Left ventricle myocardium inferior (tissue), 1 donor: ENCODE results near the gene GNG7. TPM values are rescaled to one million over a fixed set of nuclear protein-coding genes. Genes with fewer than 3 reads are reported as not detected.
A peak's percentile ranks its signal among the peaks of the same experiment; 100 is the strongest.

Source experiments
- DNase-seq: peaks from one replicate; pipeline ENCODE4 v3.0.0-alpha.2; 2020
- H3K27ac ChIP-seq: fragments of 200-600 bp; replicated peaks from 2 replicates; pipeline ENCODE4 v1.8.0; 2021
- H3K27me3 ChIP-seq: fragments of 200-600 bp; 2 replicates; pipeline ENCODE4 v1.8.0; 2021; ENCODE audit warnings: low read depth
- H3K36me3 ChIP-seq: fragments of 200-600 bp; 2 replicates; pipeline ENCODE4 v1.8.0; 2021
- H3K4me1 ChIP-seq: fragments of 200-600 bp; 2 replicates; pipeline ENCODE4 v1.8.0; 2021
- H3K4me3 ChIP-seq: fragments of 200-600 bp; 2 replicates; pipeline ENCODE4 v1.8.0; 2021; ENCODE audit warnings: mild to moderate bottlenecking, moderate library complexity
- H3K9me3 ChIP-seq: fragments of 200-600 bp; replicated peaks from 2 replicates; pipeline ENCODE4 v1.8.0; 2021
- intact Hi-C: fragments of 100-400 bp; cut with micrococcal nuclease; formaldehyde crosslinking; loops from one replicate; pipeline ENCODE4 v1.11.0; 2022
- total RNA-seq: library from RNA; stranded (reverse); fragmentation: NEBNext Ultra II Directional; extraction: Animal tissue kit (Norgen Biotek cat#: 25700); gene quantifications from one replicate; pipeline ENCODE4 v1.2.1, GENCODE V29; 2021
- TF ChIP-seq, protein P1 (sequence below): fragments of 200-600 bp; IDR thresholded peaks from 2 replicates; pipeline ENCODE4 v1.8.0; 2021; ENCODE audit warnings: antibody characterized with exemption, mild to moderate bottlenecking, borderline replicate concordance
- donor health status: DM: no; HTN: yes; CAD: no; lungs with severe emphysema.

GNG7 gene
- total RNA-seq, 1 donor from 2014 or later, result 46.6 TPM

DNA sequence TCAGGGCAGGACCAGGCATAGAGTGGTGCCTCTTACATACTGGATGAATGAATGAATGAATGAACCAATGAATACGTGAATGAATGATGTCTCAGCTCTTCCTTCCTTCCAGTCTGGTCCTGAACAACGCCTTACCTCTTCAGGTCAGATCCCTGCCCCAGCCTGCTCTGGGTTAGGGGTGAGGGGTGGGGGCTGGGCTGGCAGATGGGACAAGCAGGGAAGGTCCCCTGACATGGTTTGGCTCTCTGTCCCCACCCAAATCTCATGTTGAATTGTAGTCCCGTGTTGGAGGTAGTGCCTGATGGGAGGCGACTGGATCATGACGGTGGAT lies 9.3 kb upstream of the GNG7 start:
- intact Hi-C loops, result no loop called here
- no peak for DNase-seq
- Histone ChIP-seq H3K9me3 (peaks cover 12% of the 10 kb centered on the region), H3K4me1 (peaks cover 4% of the 10 kb centered on the region), H3K36me3 (peaks cover 5% of the 10 kb centered on the region), H3K27ac (no peak overlapping the region), H3K4me3 (no peak overlapping the region), H3K27me3 (peaks cover 31% of the 10 kb centered on the region)
- TF ChIP-seq, protein P1, sequence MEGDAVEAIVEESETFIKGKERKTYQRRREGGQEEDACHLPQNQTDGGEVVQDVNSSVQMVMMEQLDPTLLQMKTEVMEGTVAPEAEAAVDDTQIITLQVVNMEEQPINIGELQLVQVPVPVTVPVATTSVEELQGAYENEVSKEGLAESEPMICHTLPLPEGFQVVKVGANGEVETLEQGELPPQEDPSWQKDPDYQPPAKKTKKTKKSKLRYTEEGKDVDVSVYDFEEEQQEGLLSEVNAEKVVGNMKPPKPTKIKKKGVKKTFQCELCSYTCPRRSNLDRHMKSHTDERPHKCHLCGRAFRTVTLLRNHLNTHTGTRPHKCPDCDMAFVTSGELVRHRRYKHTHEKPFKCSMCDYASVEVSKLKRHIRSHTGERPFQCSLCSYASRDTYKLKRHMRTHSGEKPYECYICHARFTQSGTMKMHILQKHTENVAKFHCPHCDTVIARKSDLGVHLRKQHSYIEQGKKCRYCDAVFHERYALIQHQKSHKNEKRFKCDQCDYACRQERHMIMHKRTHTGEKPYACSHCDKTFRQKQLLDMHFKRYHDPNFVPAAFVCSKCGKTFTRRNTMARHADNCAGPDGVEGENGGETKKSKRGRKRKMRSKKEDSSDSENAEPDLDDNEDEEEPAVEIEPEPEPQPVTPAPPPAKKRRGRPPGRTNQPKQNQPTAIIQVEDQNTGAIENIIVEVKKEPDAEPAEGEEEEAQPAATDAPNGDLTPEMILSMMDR, result no peak

GRCh38 chr19:2711172-2711874 lies 8.8 kb upstream of the GNG7 start:
- Histone ChIP-seq H3K27me3 (peaks cover 31% of the 10 kb centered on the region), H3K4me3 (no peak overlapping the region), H3K4me1 (peaks cover 4% of the 10 kb centered on the region), H3K36me3 (peaks cover 5% of the 10 kb centered on the region), H3K9me3 (peaks cover 12% of the 10 kb centered on the region), H3K27ac (no peak overlapping the region)
- DNase-seq, result no peak
- TF ChIP-seq, protein P1, result no peak
- intact Hi-C loops, result no loop called here

DNA sequence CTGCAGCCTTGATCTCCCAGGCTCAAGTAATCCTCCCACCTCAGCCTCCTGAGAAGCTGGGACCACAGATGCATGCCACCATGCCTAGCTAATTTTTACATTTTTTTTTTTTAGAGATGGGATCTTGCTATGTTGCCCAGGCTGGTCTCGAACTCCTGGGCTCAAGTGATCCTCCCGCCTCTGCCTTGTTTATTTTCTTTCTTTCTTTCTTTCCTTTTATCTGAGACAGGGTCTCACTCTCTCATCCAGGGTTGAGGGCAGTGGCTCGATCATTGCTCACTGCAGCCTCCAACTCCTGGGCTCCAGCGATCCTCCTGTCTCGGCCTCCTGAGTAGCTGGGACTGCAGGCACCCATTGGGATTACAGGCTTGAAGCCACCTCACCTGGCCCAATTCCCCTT lies 3.8 kb upstream of the GNG7 start:
- TF ChIP-seq, protein P1, result no peak
- Histone ChIP-seq H3K9me3 (no peaks in the 10 kb centered on the region), H3K4me1 (peaks cover 5% of the 10 kb centered on the region), H3K4me3 (no peak overlapping the region), H3K36me3 (no peaks in the 10 kb centered on the region), H3K27ac (no peak overlapping the region), H3K27me3 (peaks cover 37% of the 10 kb centered on the region)
- DNase-seq, result no peak
- intact Hi-C loops, result no loop called here

DNA sequence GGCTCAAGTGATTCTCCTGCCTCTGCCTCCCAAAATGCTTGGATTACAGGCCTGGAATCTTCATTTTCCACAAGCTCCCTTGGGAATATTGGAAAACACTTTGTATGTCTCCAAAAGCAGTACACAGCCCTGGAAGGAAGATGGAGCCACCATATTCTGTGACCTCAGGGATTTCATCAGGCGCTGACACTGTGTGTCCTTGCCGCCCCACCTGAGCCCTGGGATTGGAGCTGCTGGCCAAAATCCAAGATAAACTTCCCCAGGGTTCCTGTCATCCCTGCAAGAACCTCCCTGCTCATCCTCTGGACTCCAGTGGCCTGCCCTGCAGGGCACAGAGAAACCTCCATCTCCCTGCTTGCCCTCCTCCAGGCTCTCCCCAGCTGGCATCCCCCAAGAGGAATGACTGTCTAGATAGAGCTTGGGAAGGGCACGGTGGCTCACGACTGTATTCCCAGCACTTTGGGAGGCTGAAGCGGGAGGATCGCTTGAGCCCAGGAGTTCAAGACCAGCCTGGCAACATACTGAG lies 1.3 kb upstream of the GNG7 start:
- Histone ChIP-seq H3K27ac (no peak overlapping the region), H3K27me3 (peaks cover 34% of the 10 kb centered on the region), H3K9me3 (no peaks in the 10 kb centered on the region), H3K4me1 (peaks cover 16% of the 10 kb centered on the region), H3K4me3 (no peak overlapping the region), H3K36me3 (no peaks in the 10 kb centered on the region)
- intact Hi-C loops, result no loop called here
- no peak for DNase-seq
- TF ChIP-seq, protein P1, result no peak

DNA sequence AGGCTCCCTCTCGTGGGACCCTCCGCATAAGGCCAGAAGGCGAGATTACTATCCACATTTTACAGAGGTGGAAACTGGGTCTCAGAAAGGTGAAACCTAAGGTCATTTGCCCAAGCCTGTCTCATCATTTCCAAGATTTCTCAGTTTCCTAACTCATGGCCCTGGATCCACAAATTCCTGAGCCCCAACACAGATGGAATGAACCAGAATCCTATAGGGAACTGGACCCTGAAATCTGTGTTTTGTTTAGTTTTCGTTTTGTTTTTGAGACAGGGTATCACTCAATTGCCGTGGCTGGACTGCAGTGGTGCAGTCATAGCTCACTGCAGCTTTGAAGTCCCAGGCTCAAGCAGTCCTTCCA lies 563 bp upstream of the GNG7 start:
- Histone ChIP-seq H3K27ac (no peak overlapping the region), H3K4me1 (peaks cover 16% of the 10 kb centered on the region), H3K4me3 (peak overlapping the region; percentile 67), H3K27me3 (peaks cover 34% of the 10 kb centered on the region), H3K36me3 (no peaks in the 10 kb centered on the region), H3K9me3 (no peaks in the 10 kb centered on the region)
- DNase-seq, result no peak
- intact Hi-C loops, result no loop called here
- TF ChIP-seq, protein P1, result no peak
